Activated CD4-positive, alpha-beta T cell treated with anti-CD3 and anti-CD28 coated beads for 36 hours (primary cell): ENCODE data around the gene HOXC6. TPM values are rescaled to one million over a fixed set of nuclear protein-coding genes. Genes with fewer than 3 reads are reported as not detected.

Experiments
- ATAC-seq: fragments of 200-7000 bp; cut with Tn5 transposase; one replicate; pipeline ENCODE4 v1.10.0; 2021; ENCODE audit warnings: mild to moderate bottlenecking, moderate library complexity
- CTCF ChIA-PET: fragments of 350-600 bp; sonication (Branson Sonifier 250); formaldehyde crosslinking; loops from one replicate; lab custom pipeline; 2021; ENCODE audit warnings: antibody characterized with exemption; lab: Charles Lee
- POLR2A ChIA-PET: fragments of 350-600 bp; sonication (Branson Sonifier 250); formaldehyde crosslinking; loops from one replicate; lab custom pipeline; 2021; ENCODE audit warnings: antibody characterized with exemption, inconsistent platforms; lab: Charles Lee
- DNase-seq: peaks from one replicate; pipeline ENCODE4 v3.0.0-alpha.2; 2020
- H3K27ac Mint-ChIP-seq: one replicate; pipeline ENCODE4 v1.8.0; 2021; ENCODE audit warnings: mixed read lengths
- H3K27me3 Mint-ChIP-seq: one replicate; pipeline ENCODE4 v1.8.0; 2021; ENCODE audit warnings: mixed read lengths
- H3K36me3 Mint-ChIP-seq: one replicate; pipeline ENCODE4 v1.8.0; 2021; ENCODE audit warnings: low read depth, mixed read lengths
- H3K4me1 Mint-ChIP-seq: one replicate; pipeline ENCODE4 v1.8.0; 2021; ENCODE audit warnings: mixed read lengths
- H3K4me3 Mint-ChIP-seq: one replicate; pipeline ENCODE4 v1.8.0; 2021; ENCODE audit warnings: mild to moderate bottlenecking, moderate library complexity, mixed read lengths
- H3K9me3 Mint-ChIP-seq: one replicate; pipeline ENCODE4 v1.8.0; 2021; ENCODE audit warnings: low read depth, mixed read lengths
- intact Hi-C, 2 experiments: fragments of 100-400 bp; cut with DNase I in 1 of 2; cut with micrococcal nuclease in 1 of 2; formaldehyde crosslinking; loops; one replicate each; pipeline versions ENCODE4 v1.14.2 to v1.15.1; 2022 to 2024; cut with DNase I, micrococcal nuclease
- total RNA-seq, 2 experiments: library from RNA; stranded (reverse); gene quantifications; one replicate each; pipeline ENCODE4 v1.2.3, GENCODE V29; 2021

Gene HOXC6
- total RNA-seq, 2 experiments from 2014 or later, result not detected

DNA sequence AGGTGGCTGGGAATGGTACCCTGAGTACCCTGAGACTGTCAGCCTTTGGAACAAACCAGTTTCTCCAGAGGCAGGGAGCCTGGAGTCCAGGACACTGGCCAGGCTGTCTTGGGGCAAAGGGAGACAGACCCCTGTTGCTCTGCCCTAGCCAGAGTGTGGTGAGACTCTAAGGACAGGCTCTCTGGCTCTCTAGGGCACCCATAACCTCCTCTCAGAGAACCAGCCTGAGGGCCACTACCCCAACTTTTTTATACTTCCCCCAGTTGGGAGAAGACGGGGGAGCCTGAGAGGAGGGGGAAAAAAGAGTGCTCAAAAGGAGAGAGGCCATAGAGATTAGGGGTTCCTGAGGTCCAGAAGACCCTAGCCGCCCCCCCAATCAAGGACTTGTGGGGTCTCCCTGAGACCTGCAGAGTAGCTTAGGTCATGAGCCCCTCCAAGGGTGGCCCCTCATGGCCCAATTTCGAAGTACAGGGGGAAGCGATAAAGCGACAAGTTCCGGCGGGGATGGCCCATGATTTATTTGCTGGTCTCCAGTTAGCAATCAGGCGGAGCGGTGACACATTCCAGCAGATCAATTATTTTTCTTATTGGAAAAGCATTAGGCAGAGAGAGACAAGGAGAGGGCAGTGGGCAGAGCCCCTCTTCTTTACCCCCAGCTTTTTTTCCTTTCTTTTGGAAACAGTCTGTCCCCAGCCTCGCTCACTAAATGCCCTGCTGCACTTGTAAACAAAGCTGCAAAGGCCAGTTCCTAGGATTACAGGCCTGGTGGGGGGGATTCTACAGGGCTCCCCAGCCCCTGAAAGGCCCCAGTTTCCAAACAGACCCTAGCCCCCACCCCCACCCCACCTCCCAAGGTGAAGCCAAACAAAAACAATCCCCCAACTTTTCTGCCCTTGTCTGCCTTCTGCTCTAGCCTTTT, 17.9 kb upstream of the HOXC6 start:
- DNase-seq (no peak), ATAC-seq (no peak)
- ChIA-PET POLR2A (no interaction called here), CTCF (interaction anchor here (0.8 to 6.4 kb wide), 5 partner anchors 22 to 369 kb away, joined by 3 to 71 read pairs (median 4); partner anchors contain the start of gene HOXC5)
- intact Hi-C loops, result no loop called here
- H3K27ac Mint-ChIP-seq, result no peak overlapping the region
- no peak overlapping the region for H3K4me3 Mint-ChIP-seq
- no peaks in the 10 kb centered on the region for H3K36me3 Mint-ChIP-seq
- peaks cover 35% of the 10 kb centered on the region for H3K4me1 Mint-ChIP-seq
- peaks cover 84% of the 10 kb centered on the region for H3K27me3 Mint-ChIP-seq
- H3K9me3 Mint-ChIP-seq, result no peaks in the 10 kb centered on the region

DNA sequence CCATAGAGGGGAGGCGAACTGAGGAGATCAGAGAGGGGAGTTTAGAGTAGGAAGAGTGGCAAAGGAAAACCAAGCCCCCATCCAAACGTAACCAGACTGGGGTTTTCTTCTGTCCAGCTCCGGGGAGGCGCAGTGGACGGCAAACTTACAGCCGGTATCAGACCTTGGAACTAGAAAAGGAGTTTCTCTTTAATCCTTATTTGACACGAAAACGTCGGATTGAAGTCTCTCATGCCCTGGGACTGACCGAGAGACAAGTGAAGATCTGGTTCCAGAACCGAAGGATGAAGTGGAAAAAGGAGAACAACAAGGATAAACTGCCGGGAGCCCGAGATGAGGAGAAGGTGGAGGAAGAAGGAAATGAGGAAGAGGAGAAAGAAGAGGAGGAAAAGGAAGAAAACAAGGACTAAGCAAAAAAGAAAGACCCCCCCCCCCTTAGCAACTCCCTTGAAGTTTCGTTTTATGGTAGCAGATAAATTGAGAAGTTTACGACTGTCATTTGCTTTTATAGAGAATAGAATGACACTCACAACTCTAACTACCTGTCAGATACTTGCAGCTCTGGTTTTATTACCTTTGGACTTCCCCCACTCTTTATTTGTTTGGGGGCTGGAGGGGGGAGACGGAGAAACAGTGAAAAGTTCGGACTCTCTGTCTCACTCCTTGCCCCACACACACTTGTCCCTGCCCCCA, 17.1 kb upstream of the HOXC6 start:
- no peak for ATAC-seq
- Mint-ChIP-seq H3K4me1 (peaks cover 28% of the 10 kb centered on the region), H3K9me3 (no peaks in the 10 kb centered on the region), H3K4me3 (no peak overlapping the region), H3K36me3 (no peaks in the 10 kb centered on the region), H3K27me3 (peaks cover 81% of the 10 kb centered on the region), H3K27ac (no peak overlapping the region)
- intact Hi-C loops, result no loop called here
- CTCF ChIA-PET, result interaction anchor here (0.8 to 1.4 kb wide), 3 partner anchors 54 to 388 kb away, joined by 4 read pairs; no protein-coding TSS in a partner anchor
- POLR2A ChIA-PET, result no interaction called here
- DNase-seq, result no peak

DNA sequence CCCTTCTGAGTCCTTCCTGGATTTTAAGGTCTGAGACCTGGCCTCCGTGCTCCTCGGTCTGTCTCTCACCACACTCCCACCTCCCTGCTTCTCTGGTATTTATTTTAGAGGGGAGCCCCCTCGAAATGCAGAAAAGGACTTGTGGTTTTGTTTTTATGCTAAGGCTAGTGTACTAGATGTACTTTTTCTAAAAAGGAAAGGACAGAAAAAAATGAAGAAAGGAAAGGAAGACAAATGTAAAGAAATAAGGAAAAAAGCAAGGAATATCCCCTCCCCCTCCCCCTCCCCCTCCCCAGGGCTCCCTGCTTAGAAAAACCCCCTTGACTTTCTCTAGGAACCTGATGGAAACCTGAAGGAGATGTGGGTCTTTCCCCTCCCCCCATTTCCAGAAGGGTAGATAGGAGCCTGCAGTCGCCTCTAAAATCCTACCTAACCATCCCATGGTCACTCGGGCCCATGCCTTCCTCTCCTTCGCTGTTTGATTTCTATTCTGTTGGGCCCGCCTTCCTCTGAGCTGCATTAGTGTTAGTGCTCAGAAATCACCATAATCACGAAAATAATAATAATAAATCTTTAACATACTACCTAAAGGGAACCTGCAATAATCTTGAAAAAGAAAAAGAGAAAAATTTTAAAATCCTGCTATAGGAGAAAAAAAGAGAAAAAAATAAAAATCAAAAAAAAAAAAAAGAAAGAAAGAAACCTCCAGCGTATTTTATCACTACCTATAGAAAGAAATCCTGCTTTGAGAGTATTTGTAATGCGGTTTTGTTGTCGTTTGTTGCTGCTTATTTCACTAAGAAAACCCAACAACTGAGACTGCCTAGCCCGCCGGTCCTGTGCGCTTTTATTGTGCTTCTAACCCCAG, 16.3 kb upstream of the HOXC6 start:
- intact Hi-C loops, result no loop called here
- ATAC-seq, result no peak
- peaks cover 76% of the 10 kb centered on the region for H3K27me3 Mint-ChIP-seq
- no peaks in the 10 kb centered on the region for H3K9me3 Mint-ChIP-seq
- CTCF ChIA-PET, result interaction anchor here (0.6 to 1.4 kb wide), 6 partner anchors 11 to 388 kb away, joined by 3 to 6 read pairs (median 4); partner anchors contain the start of genes HOXC5 and HOXC9
- no peak overlapping the region for H3K27ac Mint-ChIP-seq
- H3K36me3 Mint-ChIP-seq, result no peaks in the 10 kb centered on the region
- DNase-seq, result no peak
- peaks cover 21% of the 10 kb centered on the region for H3K4me1 Mint-ChIP-seq
- POLR2A ChIA-PET, result no interaction called here
- H3K4me3 Mint-ChIP-seq, result no peak overlapping the region

DNA sequence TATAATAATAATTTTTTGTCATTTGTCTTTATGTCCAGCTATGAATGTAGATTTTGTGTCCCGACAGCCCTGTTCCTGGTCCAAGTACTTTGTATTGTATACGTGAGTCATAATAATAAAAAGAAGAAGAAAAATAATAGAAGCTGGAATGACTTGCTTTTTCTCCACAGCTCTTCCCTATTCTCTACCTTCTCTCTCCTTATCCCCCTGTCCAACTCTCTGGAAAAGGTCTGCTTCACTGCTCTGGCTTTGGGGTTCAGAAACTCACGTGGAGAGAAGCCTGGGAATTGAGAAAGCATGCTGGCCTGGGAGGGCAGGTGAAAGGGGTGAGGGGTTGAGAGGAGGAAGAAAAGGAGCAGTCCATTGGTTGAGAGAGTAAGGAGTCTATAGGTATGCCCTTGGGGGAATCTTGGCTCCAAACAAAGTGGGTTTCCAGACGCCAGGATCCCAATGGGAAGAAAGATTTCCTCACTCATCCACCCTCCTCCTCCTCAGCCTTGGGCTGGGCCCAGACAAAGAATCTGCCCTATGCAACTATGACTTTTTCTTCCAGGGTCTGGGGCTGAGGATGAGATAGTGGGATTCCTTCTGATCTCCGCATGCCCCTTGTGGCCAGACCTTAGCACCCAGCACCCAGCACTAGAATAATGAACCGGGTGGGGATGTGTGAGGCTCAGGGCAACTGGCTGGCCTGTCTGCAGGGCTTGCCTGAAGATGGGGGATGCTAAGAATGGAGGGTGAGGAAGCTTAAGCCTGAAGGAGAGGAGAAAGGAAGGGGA, 15.4 kb upstream of the HOXC6 start:
- Mint-ChIP-seq H3K9me3 (no peaks in the 10 kb centered on the region), H3K4me1 (peaks cover 27% of the 10 kb centered on the region), H3K27me3 (peaks cover 73% of the 10 kb centered on the region), H3K36me3 (no peaks in the 10 kb centered on the region), H3K4me3 (no peak overlapping the region), H3K27ac (no peak overlapping the region)
- POLR2A ChIA-PET, result no interaction called here
- ATAC-seq (no peak), DNase-seq (no peak)
- intact Hi-C loops, result no loop called here
- CTCF ChIA-PET, result interaction anchor here (0.6 to 1.4 kb wide), 8 partner anchors 10 to 195 kb away, joined by 3 to 6 read pairs (median 4); partner anchors contain the start of genes HOXC5 and HOXC9

DNA sequence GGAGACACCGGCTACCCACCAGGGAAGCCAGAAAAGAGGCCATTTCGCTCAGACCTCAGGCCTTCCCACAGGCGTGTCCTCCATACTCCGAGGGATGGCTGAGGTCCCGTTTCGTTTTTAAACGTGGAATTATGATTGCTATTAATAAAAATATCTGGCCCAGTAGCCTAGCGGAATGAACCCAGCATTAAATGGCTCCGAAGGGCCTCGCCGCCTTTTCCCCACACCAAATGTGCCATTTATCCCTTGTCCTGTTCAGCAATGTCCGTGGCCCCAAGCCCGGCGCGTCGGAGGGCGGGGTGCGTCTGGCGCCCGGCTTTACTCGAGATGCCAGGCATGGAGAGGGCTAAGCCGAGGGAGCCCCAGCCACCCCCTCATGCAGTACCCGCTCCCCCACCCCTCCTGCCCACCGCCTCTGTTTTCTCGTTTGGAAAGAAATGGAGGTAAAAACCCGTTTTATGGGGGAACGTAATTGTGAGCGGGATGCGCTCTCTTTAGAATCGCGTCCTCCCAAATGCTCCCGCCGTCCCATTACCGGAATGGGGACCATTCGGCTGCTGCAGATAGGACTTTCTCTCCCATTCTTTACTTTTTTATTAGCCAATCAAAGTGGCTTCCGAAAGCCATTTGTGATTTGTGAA, 13.7 kb upstream of the HOXC6 start:
- H3K4me3 Mint-ChIP-seq, result no peak overlapping the region
- ATAC-seq, result no peak
- peaks cover 61% of the 10 kb centered on the region for H3K27me3 Mint-ChIP-seq
- intact Hi-C loops, result no loop called here
- no peak for DNase-seq
- CTCF ChIA-PET, result interaction anchor here (0.7 to 1.3 kb wide), 5 partner anchors 89 to 268 kb away, joined by 3 to 4 read pairs (median 3); no protein-coding TSS in a partner anchor
- H3K27ac Mint-ChIP-seq, result no peak overlapping the region
- peaks cover 26% of the 10 kb centered on the region for H3K4me1 Mint-ChIP-seq
- no peaks in the 10 kb centered on the region for H3K36me3 Mint-ChIP-seq
- POLR2A ChIA-PET, result no interaction called here
- no peaks in the 10 kb centered on the region for H3K9me3 Mint-ChIP-seq

DNA sequence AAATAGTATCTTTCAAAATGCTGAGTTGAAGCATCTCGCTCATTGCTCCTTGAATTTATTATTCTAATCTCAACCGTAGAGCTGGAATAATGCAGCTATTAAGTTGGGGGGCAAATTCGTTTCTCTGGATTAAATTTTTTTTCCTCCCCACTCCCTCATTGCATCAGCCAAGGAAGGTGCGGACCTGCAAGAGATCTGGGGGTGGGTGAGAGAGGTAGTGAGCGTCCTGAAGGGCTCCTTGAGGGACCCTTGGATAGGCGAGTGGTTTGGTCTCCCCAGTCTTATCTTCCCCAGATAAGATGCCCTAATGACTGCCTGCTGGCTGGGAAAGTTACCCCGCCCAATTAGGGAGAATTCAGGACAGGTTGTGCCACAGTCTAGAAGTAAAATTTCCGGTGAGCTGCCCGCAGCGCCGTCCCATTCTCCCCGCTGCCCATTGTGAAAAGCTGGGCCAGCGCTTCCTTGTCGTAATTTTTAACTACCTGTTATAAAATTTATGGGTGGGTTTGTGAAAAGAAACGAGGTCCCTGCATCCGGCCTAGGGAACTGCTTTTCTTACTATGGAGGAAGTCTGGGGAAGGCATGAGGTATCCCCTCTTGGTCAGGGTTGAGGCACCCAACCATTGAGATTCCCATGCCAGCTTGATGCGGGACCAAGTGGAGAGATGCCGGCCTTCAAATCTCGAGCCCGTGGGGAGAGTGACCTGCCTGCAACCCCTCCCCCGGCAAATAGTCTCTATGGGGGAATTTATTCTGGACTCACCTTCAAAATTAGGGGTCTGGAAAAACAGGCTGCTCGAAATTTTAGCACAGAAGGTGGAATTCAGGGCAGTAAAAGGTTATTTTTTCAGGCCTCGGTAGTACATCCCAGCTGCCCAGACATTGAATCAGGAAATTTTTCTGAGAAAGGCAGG, 13.0 kb upstream of the HOXC6 start:
- POLR2A ChIA-PET, result no interaction called here
- no peak overlapping the region for H3K4me3 Mint-ChIP-seq
- CTCF ChIA-PET, result interaction anchor here (0.7 to 3.2 kb wide), 10 partner anchors 10 to 269 kb away, joined by 3 to 13 read pairs (median 3); no protein-coding TSS in a partner anchor
- no peaks in the 10 kb centered on the region for H3K36me3 Mint-ChIP-seq
- ATAC-seq, result no peak
- H3K9me3 Mint-ChIP-seq, result no peaks in the 10 kb centered on the region
- H3K27ac Mint-ChIP-seq, result no peak overlapping the region
- DNase-seq, result no peak
- H3K27me3 Mint-ChIP-seq, result peaks cover 60% of the 10 kb centered on the region
- intact Hi-C loops, result no loop called here
- peaks cover 24% of the 10 kb centered on the region for H3K4me1 Mint-ChIP-seq

DNA sequence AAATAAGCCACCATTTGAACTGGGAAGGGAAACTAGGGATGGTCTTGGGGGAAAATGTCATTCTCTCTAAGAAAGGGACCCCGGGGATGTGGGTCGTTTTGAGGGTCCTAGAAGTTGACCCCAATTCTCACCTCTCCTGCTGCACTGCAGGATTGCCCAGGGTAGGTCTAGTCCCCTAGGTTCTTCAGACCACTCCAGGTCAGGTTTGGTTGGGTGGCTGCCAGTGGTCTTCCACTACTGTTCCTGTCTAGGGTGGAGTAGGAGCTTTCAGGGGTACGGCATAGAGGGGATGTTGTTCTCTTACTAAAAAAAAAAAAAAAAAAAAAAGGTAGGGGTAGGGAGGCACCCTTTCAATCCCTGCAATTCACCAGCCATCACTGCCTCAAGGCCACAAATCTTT, 12.2 kb upstream of the HOXC6 start:
- Mint-ChIP-seq H3K36me3 (no peaks in the 10 kb centered on the region), H3K9me3 (no peaks in the 10 kb centered on the region), H3K4me3 (no peak overlapping the region), H3K27ac (no peak overlapping the region), H3K4me1 (peaks cover 23% of the 10 kb centered on the region), H3K27me3 (peaks cover 57% of the 10 kb centered on the region)
- intact Hi-C loops, result no loop called here
- DNase-seq, result no peak
- ChIA-PET CTCF (interaction anchor here (0.6 to 3.2 kb wide), 8 partner anchors 9 to 200 kb away, joined by 3 to 13 read pairs (median 3); no protein-coding TSS in a partner anchor), POLR2A (no interaction called here)
- ATAC-seq, result no peak

DNA sequence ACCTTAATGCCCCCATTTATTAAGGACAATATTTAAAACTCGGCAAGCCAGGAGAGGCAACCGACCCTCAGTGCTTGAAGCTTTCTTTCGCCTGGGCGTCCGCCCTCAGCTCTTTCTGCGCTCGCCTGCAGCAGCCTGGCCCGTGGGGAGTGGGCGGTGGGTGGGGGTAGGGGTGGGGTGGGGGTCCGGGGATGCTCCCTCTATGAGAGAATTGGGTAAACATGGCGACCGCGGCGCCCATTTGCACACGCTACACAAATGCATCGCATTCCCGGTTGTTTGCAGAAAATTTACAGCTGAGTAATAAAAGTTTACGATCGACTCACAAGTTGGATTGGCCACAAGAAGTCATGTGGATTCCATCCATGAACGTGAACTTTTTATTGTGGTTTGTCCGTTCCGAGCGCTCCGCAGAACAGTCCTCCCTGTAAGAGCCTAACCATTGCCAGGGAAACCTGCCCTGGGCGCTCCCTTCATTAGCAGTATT, 11.7 kb upstream of the HOXC6 start:
- Mint-ChIP-seq H3K27ac (no peak overlapping the region), H3K4me3 (no peak overlapping the region), H3K36me3 (no peaks in the 10 kb centered on the region), H3K4me1 (peaks cover 18% of the 10 kb centered on the region), H3K9me3 (no peaks in the 10 kb centered on the region), H3K27me3 (peaks cover 56% of the 10 kb centered on the region)
- DNase-seq (no peak), ATAC-seq (no peak)
- ChIA-PET CTCF (interaction anchor here (0.6 to 3.2 kb wide), 12 partner anchors 8 to 198 kb away, joined by 3 to 19 read pairs (median 4); partner anchors contain the start of genes HOXC5 and HOXC6), POLR2A (interaction anchor here (0.6 kb wide), 1 partner anchor 346 kb away, joined by 3 read pairs; no protein-coding TSS in a partner anchor)
- intact Hi-C loops, result no loop called here
